WERI-Rb-1 (cell line): ENCODE data around the gene MAP3K4.
"Not testable (repeated sequence)": the region's sequence is repeated elsewhere in the genome, so short reads cannot be mapped to it uniquely, and the experiment has no call there.

ENCODE experiments used
- DNase-seq: peaks from one replicate; pipeline ENCODE4 v3.0.0-alpha.2; 2020
- H3K27ac ChIP-seq: fragments of 250-450 bp; sonication (Bioruptor Pico); 2 replicates; pipeline ENCODE4 v1.5.1; 2020; ENCODE audit warnings: mild to moderate bottlenecking, moderate library complexity
- H3K27me3 ChIP-seq: fragments of 250-450 bp; sonication (Bioruptor Pico); 2 replicates; pipeline ENCODE4 v1.5.1; 2021; ENCODE audit warnings: mild to moderate bottlenecking, low read depth, moderate library complexity; ENCODE audit not compliant: insufficient read depth, severe bottlenecking
- H3K36me3 ChIP-seq: fragments of 250-450 bp; sonication (Bioruptor Pico); 2 replicates; pipeline ENCODE4 v1.5.1; 2020; ENCODE audit warnings: mild to moderate bottlenecking, moderate library complexity
- H3K4me3 ChIP-seq: 2 replicates; pipeline ENCODE4 v1.5.1; 2011; ENCODE audit warnings: low read depth, mild to moderate bottlenecking, control low read depth, low read length
- H3K9me3 ChIP-seq: fragments of 250-450 bp; sonication (Bioruptor Pico); 2 replicates; pipeline ENCODE4 v1.5.1; 2021; ENCODE audit warnings: mild to moderate bottlenecking, moderate library complexity; ENCODE audit not compliant: severe bottlenecking
- TF ChIP-seq, protein P1 (sequence below): IDR thresholded peaks from 2 replicates; pipeline ENCODE4 v1.5.1; 2011; ENCODE audit warnings: low read depth, mild to moderate bottlenecking, control low read depth, inconsistent platforms, low read length

MAP3K4 gene

GRCh38 chr6:160967351-160967750 is 24.2 kb upstream of the MAP3K4 start:
- no peaks in the 10 kb centered on the region for H3K9me3 ChIP-seq
- DNase-seq, result no peak
- no peaks in the 10 kb centered on the region for H3K36me3 ChIP-seq
- H3K27me3 ChIP-seq, result no peaks in the 10 kb centered on the region
- H3K27ac ChIP-seq, result no peak overlapping the region
- no peak overlapping the region for H3K4me3 ChIP-seq
- TF ChIP-seq, protein P1, sequence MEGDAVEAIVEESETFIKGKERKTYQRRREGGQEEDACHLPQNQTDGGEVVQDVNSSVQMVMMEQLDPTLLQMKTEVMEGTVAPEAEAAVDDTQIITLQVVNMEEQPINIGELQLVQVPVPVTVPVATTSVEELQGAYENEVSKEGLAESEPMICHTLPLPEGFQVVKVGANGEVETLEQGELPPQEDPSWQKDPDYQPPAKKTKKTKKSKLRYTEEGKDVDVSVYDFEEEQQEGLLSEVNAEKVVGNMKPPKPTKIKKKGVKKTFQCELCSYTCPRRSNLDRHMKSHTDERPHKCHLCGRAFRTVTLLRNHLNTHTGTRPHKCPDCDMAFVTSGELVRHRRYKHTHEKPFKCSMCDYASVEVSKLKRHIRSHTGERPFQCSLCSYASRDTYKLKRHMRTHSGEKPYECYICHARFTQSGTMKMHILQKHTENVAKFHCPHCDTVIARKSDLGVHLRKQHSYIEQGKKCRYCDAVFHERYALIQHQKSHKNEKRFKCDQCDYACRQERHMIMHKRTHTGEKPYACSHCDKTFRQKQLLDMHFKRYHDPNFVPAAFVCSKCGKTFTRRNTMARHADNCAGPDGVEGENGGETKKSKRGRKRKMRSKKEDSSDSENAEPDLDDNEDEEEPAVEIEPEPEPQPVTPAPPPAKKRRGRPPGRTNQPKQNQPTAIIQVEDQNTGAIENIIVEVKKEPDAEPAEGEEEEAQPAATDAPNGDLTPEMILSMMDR, result no peak

GRCh38 chr6:160967833-160968232 is 23.7 kb upstream of the MAP3K4 start:
- Histone ChIP-seq H3K36me3 (no peaks in the 10 kb centered on the region), H3K27ac (no peak overlapping the region), H3K4me3 (no peak overlapping the region), H3K9me3 (no peaks in the 10 kb centered on the region), H3K27me3 (no peaks in the 10 kb centered on the region)
- no peak for DNase-seq
- TF ChIP-seq, protein P1, result no peak

- TF ChIP-seq, protein P1, result no peak
- DNase-seq, result no peak
- H3K27ac ChIP-seq, result no peak overlapping the region
- H3K9me3 ChIP-seq, result no peaks in the 10 kb centered on the region
- H3K36me3 ChIP-seq, result no peaks in the 10 kb centered on the region
- no peaks in the 10 kb centered on the region for H3K27me3 ChIP-seq
- no peak overlapping the region for H3K4me3 ChIP-seq
Measured at GRCh38 chr6:160971171-160971570, 20.4 kb upstream of the MAP3K4 start.

- no peak for DNase-seq
- Histone ChIP-seq H3K9me3 (no peaks in the 10 kb centered on the region), H3K27ac (no peak overlapping the region), H3K36me3 (no peaks in the 10 kb centered on the region), H3K27me3 (no peaks in the 10 kb centered on the region), H3K4me3 (no peak overlapping the region)
- TF ChIP-seq, protein P1, result no peak
Measured at GRCh38 chr6:160972111-160972510, 19.5 kb upstream of the MAP3K4 start.

GRCh38 chr6:160972594-160972993 is 19.0 kb upstream of the MAP3K4 start:
- H3K9me3 ChIP-seq, H3K4me3 ChIP-seq, H3K36me3 ChIP-seq, H3K27me3 ChIP-seq, DNase-seq, H3K27ac ChIP-seq: not testable (repeated sequence)

- TF ChIP-seq, protein P1, result no peak
- Histone ChIP-seq H3K27ac (no peak overlapping the region), H3K36me3 (no peaks in the 10 kb centered on the region), H3K9me3 (no peaks in the 10 kb centered on the region), H3K27me3 (no peaks in the 10 kb centered on the region), H3K4me3 (no peak overlapping the region)
- DNase-seq, result no peak
Measured at GRCh38 chr6:160973311-160974250, 18.0 kb upstream of the MAP3K4 start.
